Superior temporal gyrus (tissue), 1 donor: ENCODE measurements around the gene PLEKHG1.

Experiments
- DNase-seq: peaks from one replicate; pipeline ENCODE4 v3.0.0-alpha.2; 2016; ENCODE audit errors: extremely low spot score

Gene PLEKHG1

GRCh38 chr6:150589852-150590251 lies 9.8 kb upstream of the PLEKHG1 start:
- no peak for DNase-seq

- DNase-seq = no peak
Observed at GRCh38 chr6:150590446-150590845, 9.2 kb upstream of the PLEKHG1 start.

- DNase-seq = no peak
Observed at GRCh38 chr6:150592377-150592995, 7.2 kb upstream of the PLEKHG1 start.

- no peak for DNase-seq
Observed at GRCh38 chr6:150593119-150593518, 6.6 kb upstream of the PLEKHG1 start.

- DNase-seq = no peak
Observed at GRCh38 chr6:150596439-150596838, 3.2 kb upstream of the PLEKHG1 start.

GRCh38 chr6:150598401-150598800 lies 1.3 kb upstream of the PLEKHG1 start:
- no peak for DNase-seq

GRCh38 chr6:150598858-150599198 lies 857 bp upstream of the PLEKHG1 start:
- DNase-seq = no peak

GRCh38 chr6:150600010-150600300 lies 270 bp downstream of the PLEKHG1 start:
- DNase-seq = no peak

- peak; percentile 55 for DNase-seq
Observed at GRCh38 chr6:150600301-150601017, 774 bp downstream of the PLEKHG1 start.

- no peak for DNase-seq
Observed at GRCh38 chr6:150601439-150601838, 1.8 kb downstream of the PLEKHG1 start.

GRCh38 chr6:150603176-150603575 lies 3.5 kb downstream of the PLEKHG1 start:
- no peak for DNase-seq

- no peak for DNase-seq
Observed at GRCh38 chr6:150604467-150604866, 4.8 kb downstream of the PLEKHG1 start.

- DNase-seq = no peak
Observed at GRCh38 chr6:150605333-150605732, 5.6 kb downstream of the PLEKHG1 start.

GRCh38 chr6:150606168-150606591 lies 6.5 kb downstream of the PLEKHG1 start:
- DNase-seq = no peak

GRCh38 chr6:150606647-150607328 lies 7.1 kb downstream of the PLEKHG1 start:
- DNase-seq = no peak

GRCh38 chr6:150607329-150607650 lies 7.6 kb downstream of the PLEKHG1 start:
- no peak for DNase-seq

- DNase-seq = no peak
Observed at GRCh38 chr6:150610584-150610983, 10.9 kb downstream of the PLEKHG1 start.

- DNase-seq = no peak
Observed at GRCh38 chr6:150613269-150613668, 13.6 kb downstream of the PLEKHG1 start.

- DNase-seq = no peak
Observed at GRCh38 chr6:150615967-150616366, 16.3 kb downstream of the PLEKHG1 start.

- no peak for DNase-seq
Observed at GRCh38 chr6:150616586-150616985, 16.9 kb downstream of the PLEKHG1 start.

GRCh38 chr6:150617062-150617461 lies 17.4 kb downstream of the PLEKHG1 start:
- DNase-seq = no peak

GRCh38 chr6:150617496-150618460 lies 18.1 kb downstream of the PLEKHG1 start:
- DNase-seq = no peak
